DOHH2 (cell line): Measurements from ENCODE around the gene MYO7B.

Experiments
- EZH2phosphoT487 ChIP-seq: fragments of 200-600 bp; sonication (generic); IDR thresholded peaks from 2 replicates; pipeline ENCODE4 v1.6.1; 2017; ENCODE audit warnings: borderline replicate concordance, mild to moderate bottlenecking, antibody characterized with exemption, low read length, moderate library complexity, mixed read lengths
- TF ChIP-seq, protein P1 (sequence below): fragments of 200-600 bp; sonication (generic); IDR thresholded peaks from one replicate; pipeline ENCODE4 v1.5.1; 2014; ENCODE audit warnings: antibody characterized with exemption, mild to moderate bottlenecking, low read depth, low read length; ENCODE audit not compliant: poor library complexity, severe bottlenecking

DNA sequence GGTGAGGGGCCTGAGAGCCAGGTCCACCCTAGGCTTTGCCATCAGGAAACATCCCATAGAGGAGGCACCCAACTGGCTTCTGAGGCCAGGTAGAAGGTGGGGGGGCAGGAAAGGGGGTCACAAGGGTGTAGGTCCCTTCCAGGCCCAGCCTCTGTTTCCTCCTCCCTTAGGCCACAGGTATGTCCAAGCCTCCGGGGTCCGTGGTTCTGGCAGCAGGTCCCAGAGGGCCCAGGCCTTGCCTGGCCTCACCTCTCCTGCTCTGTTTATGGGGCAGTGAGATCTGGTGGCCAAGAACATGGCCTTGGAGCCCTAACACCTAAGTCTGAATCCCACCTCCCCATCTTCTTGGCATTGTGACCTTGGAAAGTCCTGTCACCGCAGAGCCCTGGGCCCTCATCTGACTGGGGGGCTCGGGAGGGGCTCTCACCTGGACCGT lies 88.9 kb downstream of the MYO7B start:
- TF ChIP-seq, protein P1, sequence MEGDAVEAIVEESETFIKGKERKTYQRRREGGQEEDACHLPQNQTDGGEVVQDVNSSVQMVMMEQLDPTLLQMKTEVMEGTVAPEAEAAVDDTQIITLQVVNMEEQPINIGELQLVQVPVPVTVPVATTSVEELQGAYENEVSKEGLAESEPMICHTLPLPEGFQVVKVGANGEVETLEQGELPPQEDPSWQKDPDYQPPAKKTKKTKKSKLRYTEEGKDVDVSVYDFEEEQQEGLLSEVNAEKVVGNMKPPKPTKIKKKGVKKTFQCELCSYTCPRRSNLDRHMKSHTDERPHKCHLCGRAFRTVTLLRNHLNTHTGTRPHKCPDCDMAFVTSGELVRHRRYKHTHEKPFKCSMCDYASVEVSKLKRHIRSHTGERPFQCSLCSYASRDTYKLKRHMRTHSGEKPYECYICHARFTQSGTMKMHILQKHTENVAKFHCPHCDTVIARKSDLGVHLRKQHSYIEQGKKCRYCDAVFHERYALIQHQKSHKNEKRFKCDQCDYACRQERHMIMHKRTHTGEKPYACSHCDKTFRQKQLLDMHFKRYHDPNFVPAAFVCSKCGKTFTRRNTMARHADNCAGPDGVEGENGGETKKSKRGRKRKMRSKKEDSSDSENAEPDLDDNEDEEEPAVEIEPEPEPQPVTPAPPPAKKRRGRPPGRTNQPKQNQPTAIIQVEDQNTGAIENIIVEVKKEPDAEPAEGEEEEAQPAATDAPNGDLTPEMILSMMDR = no peak
- TF ChIP-seq EZH2phosphoT487 = no peak
